NCI-H526 (cell line): Measurements from ENCODE around the gene SLC44A2.
A peak's percentile ranks its signal among the peaks of the same experiment; 100 is the strongest.
"Not testable (repeated sequence)": the region's sequence is repeated elsewhere in the genome, so short reads cannot be mapped to it uniquely, and the experiment has no call there.

ENCODE experiments used
- DNase-seq, 2 experiments: peaks; one replicate each; lab custom pipeline; 2025; lab: John Stamatoyannopoulos, UW

SLC44A2 gene

DNA sequence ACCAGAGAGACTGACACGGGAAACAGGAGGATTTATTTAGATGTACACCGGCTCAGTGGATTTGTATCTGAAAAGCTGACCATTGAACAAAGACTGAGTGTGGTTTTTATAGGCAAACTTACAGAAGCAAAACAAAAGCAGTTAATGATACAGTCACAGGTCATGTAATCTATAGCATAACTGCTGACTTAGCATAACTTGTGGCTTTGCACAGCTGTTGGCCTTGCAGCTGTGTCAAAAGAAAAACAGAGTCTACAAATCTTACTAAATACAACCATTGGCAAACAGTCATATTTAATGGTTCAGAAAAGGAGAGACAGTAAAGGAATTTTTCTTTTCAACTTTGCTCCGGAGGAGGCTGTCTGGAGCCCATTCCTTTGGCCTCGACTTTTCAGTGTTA, 26.5 kb downstream of the SLC44A2 start:
- DNase-seq = no peak

DNA sequence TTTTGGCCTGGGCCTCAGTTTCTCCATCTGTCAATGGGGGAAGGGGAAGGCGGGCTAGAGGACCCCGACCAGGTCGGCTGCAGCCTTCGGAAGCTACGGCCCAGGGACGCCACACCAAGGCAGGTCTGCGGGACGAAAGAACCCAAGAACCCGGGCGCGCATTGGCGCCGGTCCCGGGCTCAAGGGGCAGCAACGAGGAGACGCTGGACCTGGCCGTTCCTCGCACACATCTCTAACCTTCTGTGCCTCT, 28.1 kb downstream of the SLC44A2 start:
- DNase-seq = no peak

DNA sequence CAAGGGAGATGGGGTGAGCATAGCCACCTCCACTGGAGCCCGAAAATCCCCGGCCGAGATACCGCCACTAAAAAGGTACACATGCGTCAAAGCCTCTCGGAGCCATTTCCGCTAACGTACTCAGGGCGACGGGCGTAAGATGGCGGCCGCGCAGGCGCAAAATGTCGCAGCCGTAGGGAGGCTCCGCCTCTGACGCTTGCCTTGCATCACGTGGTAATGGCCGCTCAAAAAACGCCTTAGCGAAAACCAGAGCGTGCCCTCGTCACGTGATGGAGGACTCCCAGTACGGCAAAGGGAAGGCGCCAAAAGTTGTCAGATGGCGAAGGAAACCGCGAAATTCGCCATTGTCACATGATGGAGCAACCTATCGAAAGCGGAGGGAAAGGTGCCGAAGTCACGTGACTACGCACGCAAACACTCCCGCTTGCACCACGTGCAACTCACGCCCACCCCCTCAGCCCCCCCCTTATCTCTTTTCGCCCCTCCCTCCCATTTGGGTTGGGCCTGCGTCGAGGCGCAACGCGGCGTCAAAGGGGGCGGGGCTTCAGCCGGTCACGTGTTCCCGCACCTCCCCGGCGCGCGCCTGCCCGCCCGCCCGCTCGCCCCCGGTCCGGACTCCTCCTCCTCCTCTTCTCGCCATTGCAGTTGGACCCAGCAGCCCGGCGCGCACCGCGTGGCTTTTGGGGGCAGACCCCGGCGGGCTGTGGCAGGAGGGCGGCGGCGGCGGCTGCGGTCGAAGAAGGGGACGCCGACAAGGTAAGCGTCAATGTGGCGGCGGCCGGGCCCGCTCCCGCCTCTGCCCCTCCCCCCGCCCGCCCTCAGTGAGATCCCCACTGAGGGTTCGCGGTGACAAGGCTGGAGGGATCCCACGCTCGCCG, 28.6 kb downstream of the SLC44A2 start, which contains the start of gene ILF3:
Gene ILF3 (plus strand): TSS at position 615 of the 878 bp plus-strand sequence. CDS start 16,260 bp downstream, outside the sequence.
- DNase-seq = peak; percentile 98 to 99

DNA sequence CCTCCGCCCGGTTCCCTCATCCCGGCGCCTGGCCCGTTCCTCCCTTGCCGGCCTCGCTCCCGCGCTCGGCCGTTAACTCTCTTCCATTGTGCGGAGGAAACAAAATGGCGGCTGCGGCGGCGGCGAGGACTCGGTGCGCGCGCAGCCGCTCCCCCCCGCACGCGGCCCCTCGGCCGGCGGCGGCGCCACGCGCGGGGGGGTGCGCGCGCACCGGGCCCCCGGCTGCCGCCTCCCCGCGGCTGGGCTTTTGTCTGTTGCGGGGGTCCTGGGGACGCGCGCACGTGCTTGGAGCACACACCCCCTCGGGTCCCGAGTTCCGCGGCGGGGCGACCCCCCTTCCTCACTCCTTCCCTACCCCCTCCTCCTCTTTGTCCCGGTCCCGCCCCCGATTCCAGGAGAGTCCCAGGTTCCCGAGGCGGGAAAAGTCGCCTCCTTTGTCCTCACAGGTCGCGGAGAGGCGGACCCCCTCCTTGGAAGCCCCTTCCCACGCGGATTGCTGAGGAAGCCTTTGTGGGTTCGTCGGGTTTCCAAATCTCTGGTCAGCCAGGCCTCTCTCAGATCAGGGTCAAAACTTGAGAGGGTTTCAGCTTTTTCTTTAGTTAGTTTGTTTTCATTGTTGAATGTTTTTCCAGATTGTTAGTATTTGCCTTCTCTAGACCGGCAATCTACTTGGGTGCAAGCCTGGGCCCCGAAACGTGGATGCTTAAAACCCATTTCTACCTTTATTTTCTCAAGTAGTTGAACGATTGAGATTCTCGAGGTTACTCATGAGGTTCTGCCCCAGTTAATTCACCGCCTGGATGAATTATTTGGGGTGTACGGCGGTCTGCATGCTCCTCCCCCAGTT, 29.5 kb downstream of the SLC44A2 start:
- peak; percentile 3 to 62 for DNase-seq

DNA sequence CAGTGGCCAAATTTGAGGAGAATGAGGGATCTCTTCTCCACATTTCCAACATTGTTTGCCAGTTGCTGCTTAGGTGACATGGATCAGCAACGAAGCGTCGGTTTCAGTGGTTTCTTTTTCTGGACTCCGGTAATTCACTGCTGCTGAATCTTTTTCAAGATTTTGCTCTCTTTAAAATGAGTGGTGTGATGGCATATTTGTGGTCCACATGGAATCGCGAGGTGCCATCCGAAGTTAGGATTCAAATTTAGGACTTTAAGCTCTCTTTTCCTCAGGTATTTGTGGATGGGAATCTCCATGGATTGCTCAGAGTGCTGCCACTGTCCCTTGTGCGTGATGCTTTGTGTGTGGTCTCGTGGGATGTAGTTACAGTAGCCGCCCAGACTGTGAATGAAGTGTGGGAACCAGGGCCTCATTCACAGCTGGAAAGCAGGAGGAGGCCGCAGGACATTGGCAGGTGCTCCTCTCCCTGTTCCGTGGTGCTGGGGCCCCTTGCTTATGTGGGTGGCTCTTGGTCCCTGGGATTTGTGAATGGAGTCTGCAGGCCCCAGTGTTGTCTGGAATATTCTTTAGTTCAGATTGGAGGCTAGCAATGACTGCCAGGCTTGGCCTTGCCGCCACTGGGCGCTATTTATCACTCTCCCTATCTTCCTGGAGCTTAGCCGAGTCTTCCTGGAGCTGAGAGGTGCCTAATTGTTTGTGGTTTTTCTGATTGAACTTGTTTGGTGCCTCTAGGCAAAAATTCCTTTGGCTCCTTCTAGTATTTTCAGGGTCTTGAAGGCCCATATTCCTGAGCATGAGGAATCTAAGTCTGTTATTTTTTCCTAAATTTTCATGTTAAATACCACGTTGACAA, 30.3 kb downstream of the SLC44A2 start:
- peak; percentile 3 to 41 for DNase-seq

DNA sequence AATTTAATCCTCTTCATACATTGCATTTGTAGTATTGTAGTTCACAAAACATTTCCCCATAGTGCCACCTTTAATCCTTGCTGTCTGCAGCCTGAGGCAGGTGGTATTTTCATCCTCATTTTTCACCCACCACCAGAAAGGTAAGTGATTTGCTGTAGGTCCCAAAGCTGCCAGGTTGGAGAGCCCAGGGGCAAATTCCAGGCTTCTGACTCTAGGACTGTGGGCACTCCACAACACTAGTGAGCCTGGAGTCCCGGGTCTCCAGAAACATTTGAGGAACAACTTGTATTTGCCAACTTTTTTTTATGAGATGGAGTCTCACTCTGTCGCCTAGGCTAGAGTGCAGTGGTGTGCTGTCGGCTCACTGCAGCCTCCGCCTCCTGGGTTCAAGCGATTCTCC, 35.0 kb downstream of the SLC44A2 start:
- DNase-seq = no peak

DNA sequence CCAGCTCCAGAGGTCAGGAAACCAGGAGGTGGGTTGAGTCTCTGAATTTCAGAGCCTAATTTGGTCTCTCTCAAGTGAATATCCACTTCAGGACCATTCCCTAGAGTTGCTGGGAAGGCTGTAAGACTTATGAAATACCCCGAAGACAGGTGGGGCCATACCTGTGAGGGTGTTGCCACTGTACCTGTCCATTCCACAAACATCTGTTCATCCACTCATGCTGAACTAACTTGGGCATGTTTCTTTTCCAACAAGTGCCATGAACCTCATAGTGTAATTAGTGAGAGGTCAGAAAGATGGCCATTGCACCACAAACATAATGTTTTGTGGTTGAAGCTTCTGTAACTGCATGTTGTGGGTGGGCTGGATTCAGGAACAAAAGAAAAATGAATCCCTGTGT, 36.6 kb downstream of the SLC44A2 start:
- no peak for DNase-seq

DNA sequence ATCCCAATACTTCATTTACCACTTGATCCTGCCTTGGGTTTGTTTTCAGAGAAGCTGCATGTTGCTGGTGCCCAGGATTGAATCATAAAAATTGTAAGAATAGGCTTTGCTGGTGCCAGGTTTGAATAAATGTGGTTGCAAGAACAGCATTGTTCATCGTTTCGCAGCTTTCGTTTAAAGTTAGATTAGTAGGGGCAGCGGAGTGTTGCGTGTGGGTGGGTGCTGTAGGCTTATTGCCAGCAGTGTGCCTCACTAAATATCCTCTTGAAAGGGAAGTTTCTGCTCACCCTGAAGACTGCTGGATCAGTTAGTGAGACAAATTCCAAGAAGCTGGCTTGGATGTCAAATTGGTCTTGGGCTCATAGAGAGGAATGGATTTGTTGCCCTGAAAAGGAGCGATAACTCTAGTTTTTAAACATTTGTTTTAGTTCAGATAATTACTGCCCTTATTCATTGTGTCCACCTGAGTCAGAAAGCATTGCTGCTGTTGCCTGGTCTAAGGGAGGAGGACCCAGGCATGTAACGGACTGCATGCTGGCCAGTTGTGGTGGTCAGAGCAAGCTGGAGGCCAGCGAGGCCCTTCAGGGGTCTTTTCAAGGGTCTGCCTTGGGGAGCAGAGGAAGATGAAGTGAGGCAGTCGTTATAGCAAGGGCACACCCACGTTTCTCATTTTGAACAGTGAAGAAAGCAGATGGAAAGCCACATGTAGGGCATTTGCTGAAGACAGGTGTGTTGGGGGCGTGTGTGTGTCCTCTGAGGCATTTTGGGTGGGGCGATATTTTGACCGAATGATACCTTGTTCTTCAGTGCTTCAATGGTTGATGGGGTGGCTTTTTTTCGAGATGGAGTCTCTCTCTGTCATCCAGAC, 37.3 kb downstream of the SLC44A2 start:
- DNase-seq = no peak

DNA sequence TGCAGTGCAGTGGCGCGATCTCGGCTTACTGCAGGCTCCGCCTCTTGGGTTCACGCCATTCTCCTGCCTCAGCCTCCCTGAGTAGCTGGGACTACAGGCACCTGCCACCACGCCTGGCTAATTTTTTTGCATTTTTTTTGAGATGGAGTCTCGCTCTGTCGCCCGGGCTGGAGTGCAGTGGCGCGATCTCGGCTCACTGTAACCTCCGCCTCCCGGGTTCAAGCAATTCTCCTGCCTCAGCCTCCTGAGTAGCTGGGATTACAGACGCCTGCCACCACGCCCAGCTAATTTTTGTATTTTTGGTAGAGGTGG, 37.9 kb downstream of the SLC44A2 start:
- DNase-seq = not testable (repeated sequence)

DNA sequence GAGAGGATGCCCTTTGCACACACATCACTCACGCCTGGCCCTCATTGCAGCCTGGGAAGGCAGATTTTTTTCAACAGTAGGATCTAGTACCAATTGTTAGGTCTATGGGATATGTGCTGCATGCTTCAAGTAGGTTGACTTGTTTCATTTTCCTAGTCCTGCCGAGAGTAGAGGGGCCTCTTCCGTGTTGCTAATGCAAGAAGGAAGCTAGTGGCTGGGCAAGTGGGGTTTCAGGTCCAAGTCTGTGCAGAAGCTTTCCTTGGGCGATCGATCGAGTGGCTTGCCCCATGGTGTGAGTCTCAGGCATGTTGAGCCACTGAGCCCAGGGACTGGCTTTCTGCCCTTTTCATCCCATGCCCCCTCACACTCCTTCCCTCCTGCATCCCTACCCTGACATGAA, 42.5 kb downstream of the SLC44A2 start:
- no peak for DNase-seq

DNA sequence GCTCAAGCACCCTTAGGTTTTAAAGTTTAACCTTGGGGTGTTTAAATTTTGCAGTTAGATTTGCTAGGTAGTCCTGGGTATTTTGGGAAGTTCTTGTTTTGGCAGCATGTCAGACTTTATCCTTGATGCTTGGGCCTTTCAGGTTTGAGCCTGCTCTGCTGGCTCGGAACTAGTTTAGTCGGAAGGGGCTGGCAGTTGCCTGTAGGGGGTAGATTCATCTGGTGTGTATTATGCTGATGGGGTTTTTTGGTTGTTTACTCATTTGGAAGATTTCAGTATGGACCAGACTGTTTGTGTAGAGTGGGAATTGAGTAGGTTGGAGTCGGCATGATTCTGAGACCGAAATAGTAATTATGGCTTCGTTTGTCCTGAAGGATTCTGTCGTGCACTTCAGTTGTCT, 43.9 kb downstream of the SLC44A2 start:
- DNase-seq = no peak

DNA sequence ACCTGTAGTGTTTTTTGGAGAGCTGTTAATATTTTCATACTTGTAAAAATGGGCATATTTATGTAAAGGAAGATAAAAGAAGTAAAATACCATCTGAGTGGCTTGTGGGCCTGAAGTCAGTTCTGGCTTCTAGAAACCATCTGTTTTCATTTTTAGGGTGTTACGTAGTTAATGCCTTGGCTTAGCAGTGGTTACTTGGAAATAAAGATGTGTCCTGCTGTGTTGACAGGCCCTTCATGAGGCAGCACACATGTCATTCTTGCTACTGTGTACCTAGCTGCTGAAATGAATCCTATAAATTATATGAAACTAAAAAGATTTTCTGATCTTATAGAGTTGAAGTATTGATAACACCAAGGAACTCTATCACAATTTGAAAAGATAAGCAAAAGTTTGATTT, 44.8 kb downstream of the SLC44A2 start:
- no peak for DNase-seq

DNA sequence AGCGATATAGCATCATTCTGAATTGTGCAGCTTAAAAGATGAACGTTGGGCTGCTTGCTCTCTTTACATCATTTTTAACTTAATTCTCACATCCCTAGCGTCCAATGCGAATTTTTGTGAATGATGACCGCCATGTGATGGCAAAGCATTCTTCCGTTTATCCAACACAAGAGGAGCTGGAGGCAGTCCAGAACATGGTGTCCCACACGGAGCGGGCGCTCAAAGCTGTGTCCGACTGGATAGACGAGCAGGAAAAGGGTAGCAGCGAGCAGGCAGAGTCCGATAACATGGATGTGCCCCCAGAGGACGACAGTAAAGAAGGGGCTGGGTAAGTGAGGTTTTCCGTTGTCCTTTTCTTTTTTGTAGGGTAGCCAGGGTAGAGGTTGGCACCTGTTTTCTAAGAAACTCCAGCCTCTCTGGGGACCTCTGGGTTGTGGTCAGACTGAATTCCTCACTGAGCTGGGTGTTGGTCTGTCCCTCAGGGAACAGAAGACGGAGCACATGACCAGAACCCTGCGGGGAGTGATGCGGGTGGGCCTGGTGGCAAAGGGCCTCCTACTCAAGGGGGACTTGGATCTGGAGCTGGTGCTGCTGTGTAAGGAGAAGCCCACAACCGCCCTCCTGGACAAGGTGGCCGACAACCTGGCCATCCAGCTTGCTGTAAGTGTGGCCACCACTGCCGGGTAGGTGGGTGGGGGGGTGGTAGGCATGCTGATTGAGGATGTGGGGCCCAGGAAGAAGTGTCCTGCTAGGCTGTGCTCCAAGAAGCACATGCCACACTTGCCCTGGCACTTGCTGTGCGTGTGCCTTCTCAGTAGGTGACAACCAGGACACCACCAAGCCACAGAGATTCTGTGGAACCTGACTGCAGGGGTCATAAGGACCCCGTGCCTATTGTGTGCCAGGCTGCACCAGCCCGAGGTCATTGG, 45.8 kb downstream of the SLC44A2 start:
- no peak for DNase-seq

DNA sequence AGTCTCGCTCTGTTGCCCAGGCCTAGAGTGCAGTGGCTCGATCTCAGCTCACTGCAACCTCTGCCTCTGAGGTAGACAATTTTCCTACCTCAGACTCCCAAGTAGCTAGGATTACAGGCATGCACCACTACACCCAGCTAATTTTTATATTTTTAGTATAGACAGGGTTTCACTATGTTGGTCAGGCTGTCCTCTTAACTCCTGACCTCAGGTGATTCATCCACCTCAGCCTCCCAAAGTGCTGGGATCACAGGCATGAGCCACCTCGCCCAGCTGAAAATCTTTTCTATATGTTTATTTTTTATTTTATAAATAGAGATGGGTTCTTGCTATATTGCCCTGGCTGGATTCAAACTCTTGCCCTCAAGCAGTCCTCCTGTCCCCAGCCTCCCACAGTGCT, 46.6 kb downstream of the SLC44A2 start:
- not testable (repeated sequence) for DNase-seq

DNA sequence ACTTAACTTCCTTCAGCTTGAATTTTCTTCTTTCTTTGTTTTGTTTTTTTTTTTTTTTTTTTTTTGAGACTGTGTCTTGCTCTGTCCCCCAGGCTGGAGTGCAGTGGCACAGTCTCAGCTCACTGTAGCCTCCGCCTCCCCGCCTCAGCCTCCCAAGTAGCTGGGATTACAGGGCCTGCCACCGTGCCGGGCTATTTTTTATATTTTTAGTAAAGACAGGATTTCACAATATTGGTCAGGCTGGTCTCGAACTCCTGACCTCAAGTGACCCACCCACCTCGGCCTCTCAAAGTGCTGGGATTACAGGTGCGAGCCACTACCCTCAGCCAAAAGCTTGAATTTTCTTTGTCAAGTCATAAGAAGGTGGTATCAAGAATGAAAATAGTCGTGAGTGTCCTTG, 49.9 kb downstream of the SLC44A2 start:
- not testable (repeated sequence) for DNase-seq

DNA sequence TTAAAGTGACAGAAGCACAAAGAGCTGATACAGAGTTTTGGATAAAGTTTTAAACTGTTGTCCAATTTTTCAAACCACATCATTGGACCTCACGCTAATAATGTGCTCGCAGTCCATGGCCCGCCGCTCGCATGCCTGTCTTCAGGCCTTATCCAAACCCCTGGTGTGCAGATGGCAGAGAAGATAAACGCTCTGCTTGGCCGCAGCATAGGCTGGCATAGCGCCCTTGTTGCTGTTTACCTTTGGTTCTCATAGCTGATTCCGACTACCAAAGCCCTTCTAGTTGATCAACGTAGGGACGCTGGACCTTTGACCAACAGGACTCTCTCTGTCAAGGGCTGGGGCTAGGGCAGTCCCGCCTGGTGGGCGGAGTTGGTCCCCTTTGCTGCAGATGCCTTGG, 52.4 kb downstream of the SLC44A2 start:
- DNase-seq = no peak

DNA sequence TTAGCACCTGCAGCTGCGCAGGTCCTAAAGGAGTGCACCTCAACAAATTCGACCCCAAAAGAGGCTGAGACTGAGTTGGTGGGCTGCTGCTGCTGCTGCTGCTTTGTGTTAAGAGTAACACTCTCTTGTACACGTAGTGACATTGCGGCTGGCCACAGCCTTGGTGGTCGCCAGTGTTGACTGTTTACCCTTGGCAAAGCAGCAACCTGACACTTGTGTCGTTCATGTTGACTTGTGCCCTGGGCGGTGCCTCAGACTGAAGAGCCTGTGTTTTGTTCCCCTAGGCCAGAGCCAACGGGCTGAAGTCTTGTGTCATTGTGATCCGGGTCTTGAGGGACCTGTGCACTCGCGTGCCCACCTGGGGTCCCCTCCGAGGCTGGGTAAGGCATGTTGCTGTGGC, 53.5 kb downstream of the SLC44A2 start:
- no peak for DNase-seq

DNA sequence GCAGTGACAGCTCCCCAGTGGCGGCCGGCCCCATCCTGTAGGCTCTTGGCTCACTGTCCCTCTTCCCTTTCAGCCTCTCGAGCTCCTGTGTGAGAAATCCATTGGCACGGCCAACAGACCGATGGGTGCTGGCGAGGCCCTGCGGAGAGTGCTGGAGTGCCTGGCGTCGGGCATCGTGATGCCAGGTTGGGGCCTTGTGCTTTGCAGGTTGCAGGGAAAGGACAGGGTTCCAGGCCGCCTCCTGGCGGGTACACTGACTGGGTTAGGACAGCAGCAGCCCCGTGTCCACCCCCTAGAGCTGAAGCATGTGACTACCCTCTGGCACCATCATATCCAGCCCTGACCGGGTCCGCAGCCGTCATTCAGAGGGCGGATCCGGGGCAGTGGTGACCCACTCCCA, 54.4 kb downstream of the SLC44A2 start:
- no peak for DNase-seq

DNA sequence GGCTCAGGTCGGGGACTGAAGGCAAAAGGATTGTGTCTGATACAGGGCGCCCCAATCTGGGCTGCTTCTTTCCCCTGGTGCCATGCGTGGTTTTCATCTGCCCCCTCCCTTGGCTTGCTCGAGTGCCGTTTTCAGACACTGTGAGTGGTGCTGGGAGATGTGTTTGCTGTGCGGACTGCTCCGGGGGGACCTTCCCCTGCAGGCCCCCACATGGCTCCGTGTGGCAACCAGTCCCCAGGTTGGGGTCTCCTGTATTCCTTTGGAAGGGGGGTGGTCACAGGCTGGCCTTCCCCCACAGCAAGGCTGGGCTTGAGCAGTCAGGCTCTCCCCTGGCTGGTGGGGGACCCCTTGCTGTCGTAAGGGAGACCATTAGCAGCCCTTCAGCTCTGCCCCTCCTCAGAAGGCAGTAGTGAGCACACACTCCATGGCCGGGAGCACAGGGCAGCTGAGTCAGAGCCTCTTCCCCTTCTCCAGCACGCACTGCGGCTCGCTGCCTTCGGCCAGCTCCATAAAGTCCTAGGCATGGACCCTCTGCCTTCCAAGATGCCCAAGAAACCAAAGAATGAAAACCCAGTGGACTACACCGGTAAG, 55.3 kb downstream of the SLC44A2 start:
- no peak for DNase-seq

DNA sequence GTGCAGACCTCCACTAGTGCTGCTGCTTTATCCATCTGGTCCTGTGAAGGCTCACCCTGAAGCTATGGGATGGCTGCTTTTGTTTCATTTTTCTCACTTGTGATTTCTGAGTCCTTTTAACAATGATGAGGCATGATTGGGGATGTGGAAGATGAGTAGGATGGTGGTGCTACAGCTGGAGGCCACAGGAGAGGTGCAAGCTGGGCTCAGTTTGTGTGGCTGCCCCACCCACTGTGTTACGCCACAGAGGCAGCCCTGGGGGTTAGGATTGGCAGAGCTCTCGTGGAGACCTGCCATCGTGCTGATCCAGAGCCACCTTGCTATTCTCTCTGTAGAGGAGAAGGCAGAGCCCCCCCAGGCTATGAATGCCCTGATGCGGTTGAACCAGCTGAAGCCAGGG, 56.3 kb downstream of the SLC44A2 start:
- no peak for DNase-seq
